HCT116 (cell line): ENCODE measurements around the gene WT1.

Source experiments
- EZH2 ChIP-seq: fragments of 200-600 bp; sonication (generic); IDR thresholded peaks from 2 replicates; pipeline ENCODE4 v1.6.1; 2017; ENCODE audit warnings: antibody characterized with exemption, mixed run types
- POLR2A ChIP-seq: IDR thresholded peaks from 2 replicates; pipeline ENCODE4 v1.7.0; 2011; ENCODE audit warnings: borderline replicate concordance; ENCODE audit not compliant: insufficient read depth, insufficient read length; ENCODE audit errors: extremely low read depth

DNA sequence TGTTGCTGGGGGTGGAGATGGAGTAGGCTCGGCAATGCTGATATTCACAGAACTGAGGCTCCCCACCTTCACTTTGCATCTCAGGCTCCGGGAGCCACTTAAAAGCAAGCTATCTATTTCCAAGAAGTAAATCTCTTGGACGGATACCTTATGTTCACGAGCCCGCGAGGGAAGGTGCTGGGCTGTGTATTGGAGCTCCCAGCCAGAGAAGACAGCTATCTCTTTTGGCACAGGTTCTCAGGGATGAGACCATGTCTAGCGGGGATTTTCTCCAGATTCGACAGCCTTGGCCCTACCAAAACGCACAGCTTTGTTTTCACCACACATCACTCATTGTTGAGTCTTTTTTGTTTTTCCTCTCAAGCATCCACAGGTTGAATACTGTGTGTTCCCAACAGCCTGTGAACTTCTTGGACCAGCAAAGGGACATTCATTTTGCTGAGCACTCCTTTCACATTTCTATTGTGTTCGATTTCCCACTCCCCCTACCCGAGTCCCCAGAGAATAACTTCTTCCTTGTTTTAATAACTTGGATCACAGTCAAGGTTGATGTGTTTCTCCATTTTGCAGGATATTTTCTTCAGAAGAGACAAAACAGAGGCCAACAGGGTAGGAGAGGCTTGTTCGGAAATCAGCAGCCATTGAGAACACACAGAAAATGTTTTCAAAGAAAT is 23.3 kb downstream of the WT1 start:
- TF ChIP-seq EZH2 (no peak), POLR2A (no peak)
